A549 (cell line): ENCODE measurements around the gene RIPOR2.

Source experiments
- CHD2 ChIP-seq: fragments of 150-350 bp; IDR thresholded peaks from 2 replicates; pipeline ENCODE4 v1.6.1; 2014; ENCODE audit warnings: low read length; ENCODE audit not compliant: partially characterized antibody
- EP300 ChIP-seq, 2 experiments: fragments of >200 bp; sonication (Bioruptor Twin); formaldehyde crosslinking; IDR thresholded peaks; 2 replicates in 1 of 2; 3 replicates in 1 of 2; pipeline ENCODE4 v1.6.1; 2016 to 2017
- ESRRA ChIP-seq: fragments of 150-350 bp; IDR thresholded peaks from 2 replicates; pipeline ENCODE4 v1.6.1; 2014; ENCODE audit warnings: mild to moderate bottlenecking, low read length, borderline replicate concordance
- HOXB5 ChIP-seq: fragments of 250-450 bp; sonication (Bioruptor Pico); IDR thresholded peaks from 2 replicates; pipeline ENCODE4 v1.5.0; 2020; ENCODE audit warnings: mild to moderate bottlenecking, moderate library complexity
- JUNB ChIP-seq: fragments of >200 bp; sonication (Bioruptor Twin); formaldehyde crosslinking; IDR thresholded peaks from 2 replicates; pipeline ENCODE4 v1.6.1; 2016
- MAFK ChIP-seq: fragments of 450-650 bp; IDR thresholded peaks from 2 replicates; pipeline ENCODE4 v1.6.1; 2014; ENCODE audit not compliant: partially characterized antibody
- NR3C1 ChIP-seq: fragments of >200 bp; sonication (Bioruptor Twin); formaldehyde crosslinking; IDR thresholded peaks from 3 replicates; pipeline ENCODE4 v1.6.1; 2017
- RCOR1 ChIP-seq: fragments of 150-350 bp; IDR thresholded peaks from 2 replicates; pipeline ENCODE4 v1.6.1; 2014; ENCODE audit warnings: antibody characterized with exemption, low read length, low read depth
- TF ChIP-seq, protein P1 (sequence below): fragments of >200 bp; sonication (Bioruptor Twin); formaldehyde crosslinking; IDR thresholded peaks from 3 replicates; pipeline ENCODE4 v1.5.1; 2016
- TF ChIP-seq, protein P2 (sequence below): fragments of 200-600 bp; sonication (generic); IDR thresholded peaks from 2 replicates; pipeline ENCODE4 v1.6.1; 2016; ENCODE audit warnings: antibody characterized with exemption, mild to moderate bottlenecking, moderate library complexity

DNA sequence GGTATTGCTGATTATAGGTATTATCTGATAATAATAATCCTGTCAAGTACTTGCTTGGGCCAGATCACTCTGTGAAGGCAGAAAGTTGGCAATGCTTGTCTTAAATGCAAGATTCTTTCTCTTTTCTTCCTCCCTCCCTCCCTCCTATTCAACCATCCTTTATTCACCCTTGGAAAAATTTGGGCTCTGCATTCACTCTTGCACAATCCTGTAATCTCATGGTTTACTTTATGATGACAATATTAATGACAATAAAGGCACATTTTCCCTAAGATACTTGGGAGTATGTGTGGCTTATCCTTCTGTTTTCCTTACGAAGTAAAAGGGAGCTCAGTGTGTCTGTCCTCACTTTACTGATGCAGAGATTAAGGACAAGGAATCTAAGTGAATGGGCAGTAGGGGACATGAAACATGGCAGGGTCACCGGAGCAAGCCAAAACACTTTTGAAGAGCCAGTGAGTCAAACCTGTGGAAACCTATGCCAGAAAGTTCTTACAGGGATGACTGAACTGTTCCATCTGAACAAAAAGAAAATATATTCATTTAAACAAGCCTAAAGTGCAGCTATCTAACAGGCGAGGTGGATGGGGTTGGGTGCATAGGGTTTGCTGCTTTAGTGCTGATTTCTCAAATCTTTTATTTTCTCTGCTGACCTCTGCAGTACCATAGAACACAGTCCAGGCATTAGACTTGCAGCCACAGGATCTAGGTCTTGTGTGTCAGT, 14.6 kb upstream of the RIPOR2 start:
- no peak for TF ChIP-seq NR3C1
- TF ChIP-seq RCOR1 = no peak
- TF ChIP-seq MAFK = no peak
- TF ChIP-seq, protein P1, sequence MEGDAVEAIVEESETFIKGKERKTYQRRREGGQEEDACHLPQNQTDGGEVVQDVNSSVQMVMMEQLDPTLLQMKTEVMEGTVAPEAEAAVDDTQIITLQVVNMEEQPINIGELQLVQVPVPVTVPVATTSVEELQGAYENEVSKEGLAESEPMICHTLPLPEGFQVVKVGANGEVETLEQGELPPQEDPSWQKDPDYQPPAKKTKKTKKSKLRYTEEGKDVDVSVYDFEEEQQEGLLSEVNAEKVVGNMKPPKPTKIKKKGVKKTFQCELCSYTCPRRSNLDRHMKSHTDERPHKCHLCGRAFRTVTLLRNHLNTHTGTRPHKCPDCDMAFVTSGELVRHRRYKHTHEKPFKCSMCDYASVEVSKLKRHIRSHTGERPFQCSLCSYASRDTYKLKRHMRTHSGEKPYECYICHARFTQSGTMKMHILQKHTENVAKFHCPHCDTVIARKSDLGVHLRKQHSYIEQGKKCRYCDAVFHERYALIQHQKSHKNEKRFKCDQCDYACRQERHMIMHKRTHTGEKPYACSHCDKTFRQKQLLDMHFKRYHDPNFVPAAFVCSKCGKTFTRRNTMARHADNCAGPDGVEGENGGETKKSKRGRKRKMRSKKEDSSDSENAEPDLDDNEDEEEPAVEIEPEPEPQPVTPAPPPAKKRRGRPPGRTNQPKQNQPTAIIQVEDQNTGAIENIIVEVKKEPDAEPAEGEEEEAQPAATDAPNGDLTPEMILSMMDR = no peak
- no peak for TF ChIP-seq EP300 (IDR thresholded peaks at IDR 0.05)
- TF ChIP-seq JUNB = no peak
- TF ChIP-seq CHD2 = no peak
- TF ChIP-seq HOXB5 (CRISPR knock-in tag) = no peak
- TF ChIP-seq, protein P2, sequence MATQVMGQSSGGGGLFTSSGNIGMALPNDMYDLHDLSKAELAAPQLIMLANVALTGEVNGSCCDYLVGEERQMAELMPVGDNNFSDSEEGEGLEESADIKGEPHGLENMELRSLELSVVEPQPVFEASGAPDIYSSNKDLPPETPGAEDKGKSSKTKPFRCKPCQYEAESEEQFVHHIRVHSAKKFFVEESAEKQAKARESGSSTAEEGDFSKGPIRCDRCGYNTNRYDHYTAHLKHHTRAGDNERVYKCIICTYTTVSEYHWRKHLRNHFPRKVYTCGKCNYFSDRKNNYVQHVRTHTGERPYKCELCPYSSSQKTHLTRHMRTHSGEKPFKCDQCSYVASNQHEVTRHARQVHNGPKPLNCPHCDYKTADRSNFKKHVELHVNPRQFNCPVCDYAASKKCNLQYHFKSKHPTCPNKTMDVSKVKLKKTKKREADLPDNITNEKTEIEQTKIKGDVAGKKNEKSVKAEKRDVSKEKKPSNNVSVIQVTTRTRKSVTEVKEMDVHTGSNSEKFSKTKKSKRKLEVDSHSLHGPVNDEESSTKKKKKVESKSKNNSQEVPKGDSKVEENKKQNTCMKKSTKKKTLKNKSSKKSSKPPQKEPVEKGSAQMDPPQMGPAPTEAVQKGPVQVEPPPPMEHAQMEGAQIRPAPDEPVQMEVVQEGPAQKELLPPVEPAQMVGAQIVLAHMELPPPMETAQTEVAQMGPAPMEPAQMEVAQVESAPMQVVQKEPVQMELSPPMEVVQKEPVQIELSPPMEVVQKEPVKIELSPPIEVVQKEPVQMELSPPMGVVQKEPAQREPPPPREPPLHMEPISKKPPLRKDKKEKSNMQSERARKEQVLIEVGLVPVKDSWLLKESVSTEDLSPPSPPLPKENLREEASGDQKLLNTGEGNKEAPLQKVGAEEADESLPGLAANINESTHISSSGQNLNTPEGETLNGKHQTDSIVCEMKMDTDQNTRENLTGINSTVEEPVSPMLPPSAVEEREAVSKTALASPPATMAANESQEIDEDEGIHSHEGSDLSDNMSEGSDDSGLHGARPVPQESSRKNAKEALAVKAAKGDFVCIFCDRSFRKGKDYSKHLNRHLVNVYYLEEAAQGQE = no peak
- TF ChIP-seq ESRRA = no peak
